HG03342 (cell line): ENCODE results near the gene EIF4G3.
"Not testable (repeated sequence)": the region's sequence is repeated elsewhere in the genome, so short reads cannot be mapped to it uniquely, and the experiment has no call there.

Source experiments
- ATAC-seq: cut with Tn5 transposase; IDR thresholded peaks from one replicate; pipeline ENCODE4 v1.9.1; 2021; ENCODE audit warnings: mild to moderate bottlenecking, moderate library complexity; ENCODE audit not compliant: unreplicated experiment

EIF4G3 gene

GRCh38 chr1:20836230-20836629 lies 340.5 kb downstream of the EIF4G3 start:
- ATAC-seq: no peak

DNA sequence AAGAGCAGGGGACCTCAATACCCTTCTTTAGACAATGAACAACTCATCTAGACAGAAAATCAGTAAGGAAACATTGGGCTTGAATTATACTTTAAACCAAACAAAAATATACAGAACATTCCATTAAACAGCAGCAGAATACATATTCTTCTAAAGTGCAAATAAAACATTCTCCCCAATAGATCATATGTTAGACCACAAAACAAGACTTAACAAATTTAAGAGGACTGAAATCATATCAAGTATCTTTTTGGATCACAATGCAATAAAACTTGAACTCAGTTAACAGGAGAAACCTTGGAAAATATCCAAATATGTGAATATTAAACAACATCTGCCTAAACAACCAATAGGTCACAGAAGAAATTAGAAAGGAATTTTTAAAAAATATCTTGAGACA lies 341.9 kb downstream of the EIF4G3 start:
- ATAC-seq: no peak

DNA sequence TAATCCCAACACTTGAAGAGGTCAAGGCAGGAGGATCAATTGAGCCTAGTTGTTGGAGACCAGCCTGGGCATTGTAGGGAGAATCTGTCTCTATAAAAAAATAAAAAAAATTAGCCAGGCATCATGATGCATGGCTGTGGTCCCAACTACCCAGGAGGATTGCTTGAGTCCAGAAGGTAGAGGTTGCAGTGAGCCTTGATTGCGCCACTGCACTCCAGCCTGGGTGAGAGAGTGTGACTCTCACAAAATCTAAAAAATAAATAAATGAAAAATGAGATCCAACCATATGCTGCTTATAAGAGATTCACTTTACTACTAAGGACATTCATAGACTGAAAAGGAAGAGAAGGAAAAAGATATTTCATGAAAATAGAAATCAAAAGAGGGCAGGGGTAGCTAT lies 342.5 kb downstream of the EIF4G3 start:
- no peak for ATAC-seq

DNA sequence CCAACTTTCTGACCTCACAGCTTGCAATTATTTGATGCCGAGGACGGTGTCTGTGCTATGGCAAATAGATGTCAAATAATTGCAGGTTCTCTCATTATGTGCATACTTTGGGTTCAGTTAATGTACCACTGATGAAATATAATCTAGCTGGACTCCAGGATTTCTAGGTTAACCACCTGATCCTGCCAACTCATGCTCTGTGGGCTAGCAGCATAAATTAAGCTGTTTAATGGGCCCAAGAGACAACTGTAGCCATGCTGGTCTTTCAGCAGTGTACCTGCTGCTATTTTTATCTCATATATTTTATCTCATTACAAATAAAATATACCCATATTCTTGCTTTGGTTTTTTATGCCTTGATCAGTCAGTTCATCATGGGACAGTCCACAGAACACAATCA lies 346.3 kb downstream of the EIF4G3 start:
- no peak for ATAC-seq

DNA sequence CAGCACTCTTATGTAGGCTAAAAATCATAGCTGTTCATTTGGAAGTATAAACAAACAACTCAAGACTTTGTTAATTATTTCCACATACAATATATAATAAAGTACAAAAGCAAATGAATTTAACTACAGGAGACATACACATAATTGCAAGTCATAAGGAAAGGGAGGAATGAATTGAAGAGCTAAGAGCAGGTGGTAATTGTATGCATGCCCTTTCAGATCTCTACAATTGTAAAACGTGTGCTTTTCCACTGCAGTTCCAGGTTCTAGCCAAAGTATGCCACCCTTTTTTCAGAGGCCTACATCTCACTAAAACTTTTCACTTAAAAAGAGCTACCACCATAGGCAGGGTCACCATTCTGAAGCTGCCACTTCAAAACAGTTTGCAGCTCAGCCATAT lies 346.8 kb downstream of the EIF4G3 start:
- ATAC-seq: no peak

DNA sequence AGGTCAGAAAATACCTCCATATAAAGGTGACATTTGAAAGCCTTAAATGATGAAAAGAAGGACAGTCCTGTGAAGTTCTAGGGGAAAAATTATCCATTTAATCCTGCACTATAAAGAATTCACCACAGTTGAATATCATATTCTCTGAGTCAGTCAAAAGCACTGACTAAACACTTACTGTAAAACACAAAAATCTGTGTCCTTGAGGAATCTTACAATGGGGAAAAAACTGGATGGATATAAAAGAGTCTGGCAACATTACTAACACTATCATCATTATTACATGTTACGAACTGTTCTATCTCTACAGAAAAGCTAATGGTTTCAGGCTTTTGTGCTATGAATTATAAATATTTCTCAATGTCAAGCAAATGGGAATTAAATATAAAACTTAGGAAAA lies 347.2 kb downstream of the EIF4G3 start:
- ATAC-seq: no peak

- ATAC-seq: no peak
Measured at GRCh38 chr1:20823845-20824244, 352.9 kb downstream of the EIF4G3 start.

DNA sequence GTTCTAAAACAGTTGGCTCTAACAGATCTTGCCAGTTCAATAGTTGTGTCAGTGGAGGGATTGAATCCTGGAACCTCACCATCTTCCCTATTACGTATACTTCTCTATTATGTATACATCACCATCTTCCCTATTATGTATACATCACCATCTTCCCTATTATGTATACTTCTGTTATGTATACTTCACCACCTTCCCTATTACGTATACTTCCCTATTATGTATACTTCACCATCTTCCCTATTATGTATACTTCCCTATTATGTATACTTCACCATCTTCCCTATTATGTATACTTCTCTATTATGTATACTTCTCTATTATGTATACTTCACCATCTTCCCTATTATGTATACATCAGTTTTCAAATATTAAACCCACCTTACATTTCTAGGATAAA lies 355.2 kb downstream of the EIF4G3 start:
- ATAC-seq: no peak

- ATAC-seq: no peak
Measured at GRCh38 chr1:20819818-20820217, 356.9 kb downstream of the EIF4G3 start.

DNA sequence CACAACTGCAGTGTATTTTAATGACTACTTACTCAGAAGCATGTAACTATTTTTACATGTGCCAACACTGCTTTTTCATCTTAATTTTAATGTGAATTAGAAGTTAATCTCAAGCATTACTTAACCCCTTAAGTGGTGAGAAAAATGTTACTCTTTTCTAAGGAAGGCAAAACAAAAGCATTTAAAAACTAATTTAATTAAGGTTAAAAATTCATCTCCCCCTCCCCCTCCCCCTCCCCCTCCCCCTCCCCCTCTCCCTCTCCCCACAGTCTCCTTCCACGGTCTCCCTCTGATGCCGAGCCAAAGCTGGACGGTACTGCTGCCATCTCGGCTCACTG lies 362.2 kb downstream of the EIF4G3 start:
- ATAC-seq: no peak

DNA sequence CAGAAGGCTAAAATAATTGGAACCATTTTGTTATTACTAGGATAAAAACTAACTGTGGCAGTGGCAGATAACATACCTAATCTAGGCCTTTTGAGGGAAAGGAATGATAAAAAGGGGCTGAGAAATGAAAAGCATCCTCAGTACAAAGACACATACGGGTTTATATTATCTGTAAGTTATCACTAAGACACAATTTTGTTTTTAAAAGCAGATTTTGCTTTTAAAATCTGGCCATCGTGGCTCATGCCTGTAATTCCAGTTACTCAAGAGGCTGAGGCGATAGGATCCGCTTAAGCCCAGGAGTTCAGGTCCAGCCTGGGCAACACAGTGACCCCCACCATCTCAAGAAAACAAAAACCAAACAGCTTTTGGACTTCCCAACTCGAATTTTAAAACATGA lies 364.8 kb downstream of the EIF4G3 start:
- no peak for ATAC-seq

- no peak for ATAC-seq
Measured at GRCh38 chr1:20793236-20793635, 383.5 kb downstream of the EIF4G3 start.

DNA sequence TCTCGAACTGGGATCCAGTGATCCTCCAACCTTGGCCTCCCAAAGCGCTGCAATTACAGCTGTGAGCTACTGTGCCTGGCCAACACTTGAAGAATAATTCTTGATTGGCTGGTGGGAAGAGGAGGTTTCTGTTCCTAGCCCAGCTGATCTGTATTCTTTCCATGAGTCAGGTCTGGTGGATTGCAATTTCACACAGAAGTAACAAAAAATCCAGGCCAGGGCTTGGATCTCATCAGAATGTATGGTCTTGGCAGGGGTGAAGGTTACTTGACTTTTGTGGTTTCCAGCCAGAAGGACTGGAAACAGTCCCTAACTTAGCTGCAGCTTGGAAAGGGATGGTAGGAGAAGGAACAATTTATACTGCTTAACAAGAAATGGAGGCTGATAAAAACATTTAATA lies 384.5 kb downstream of the EIF4G3 start:
- ATAC-seq: no peak

GRCh38 chr1:20790785-20791184 lies 385.9 kb downstream of the EIF4G3 start:
- no peak for ATAC-seq

DNA sequence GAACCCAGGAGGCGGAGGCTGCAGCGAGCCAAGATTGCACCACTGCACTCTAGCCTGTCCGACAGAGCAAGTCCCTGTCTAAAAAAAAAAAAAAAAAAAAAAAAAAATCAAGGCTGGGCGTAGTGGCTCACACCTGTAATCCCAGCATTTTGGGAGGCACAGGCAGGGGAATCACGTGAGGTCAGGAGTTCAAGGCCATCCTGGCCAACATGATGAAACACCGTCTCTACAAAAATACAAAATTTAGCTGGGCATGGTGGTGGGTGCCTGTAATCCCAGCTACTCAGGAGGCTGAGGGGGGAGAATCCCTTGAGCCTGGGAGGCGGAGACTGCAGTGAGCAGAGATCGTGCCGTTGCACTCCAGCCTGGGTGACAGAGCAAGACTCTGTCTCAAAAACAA lies 387.1 kb downstream of the EIF4G3 start:
- not testable (repeated sequence) for ATAC-seq

DNA sequence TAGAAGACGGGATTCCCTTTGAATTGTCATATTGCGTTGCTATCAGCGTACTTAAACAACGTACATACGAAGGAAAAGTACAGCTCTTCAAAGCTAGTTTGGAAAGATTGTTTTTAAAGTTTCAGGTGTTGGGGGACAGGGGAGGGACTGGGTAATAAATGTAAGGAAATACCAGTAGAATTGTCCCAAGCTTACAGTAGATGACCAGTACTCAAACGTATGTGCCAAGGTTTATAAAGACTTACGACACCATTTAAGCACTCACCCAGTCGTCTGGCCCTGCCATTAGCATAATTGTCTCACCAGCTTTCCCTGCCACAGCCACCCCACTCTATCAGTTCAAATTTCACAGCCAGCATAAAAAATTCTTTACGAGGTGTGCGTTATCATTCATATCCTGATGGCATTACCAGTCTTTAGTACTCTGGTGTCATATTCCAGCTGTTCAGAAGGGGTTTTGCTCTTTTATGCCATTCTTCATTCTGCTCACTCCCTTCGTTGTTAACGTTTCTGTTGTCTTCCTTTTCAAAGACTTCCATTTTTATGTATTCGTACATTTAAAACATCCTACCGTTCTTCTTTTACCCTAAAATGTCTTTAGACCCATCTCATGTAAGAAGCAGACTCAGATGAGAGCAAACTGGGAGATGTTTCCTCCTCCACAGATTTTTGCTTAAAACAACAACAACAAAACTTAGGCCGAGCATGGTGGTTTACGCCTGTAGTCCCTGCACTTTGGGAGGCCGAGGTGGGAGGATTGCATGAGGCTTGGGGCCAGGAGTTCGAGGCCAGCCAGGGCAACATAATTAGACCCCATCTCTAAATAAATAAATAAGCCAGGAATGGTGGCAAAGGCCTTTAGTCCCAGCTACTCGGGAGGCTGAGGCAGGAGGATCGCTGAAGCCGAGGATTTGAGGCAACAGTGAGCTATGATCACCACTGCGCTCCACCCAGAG lies 388.6 kb downstream of the EIF4G3 start:
- no peak for ATAC-seq

DNA sequence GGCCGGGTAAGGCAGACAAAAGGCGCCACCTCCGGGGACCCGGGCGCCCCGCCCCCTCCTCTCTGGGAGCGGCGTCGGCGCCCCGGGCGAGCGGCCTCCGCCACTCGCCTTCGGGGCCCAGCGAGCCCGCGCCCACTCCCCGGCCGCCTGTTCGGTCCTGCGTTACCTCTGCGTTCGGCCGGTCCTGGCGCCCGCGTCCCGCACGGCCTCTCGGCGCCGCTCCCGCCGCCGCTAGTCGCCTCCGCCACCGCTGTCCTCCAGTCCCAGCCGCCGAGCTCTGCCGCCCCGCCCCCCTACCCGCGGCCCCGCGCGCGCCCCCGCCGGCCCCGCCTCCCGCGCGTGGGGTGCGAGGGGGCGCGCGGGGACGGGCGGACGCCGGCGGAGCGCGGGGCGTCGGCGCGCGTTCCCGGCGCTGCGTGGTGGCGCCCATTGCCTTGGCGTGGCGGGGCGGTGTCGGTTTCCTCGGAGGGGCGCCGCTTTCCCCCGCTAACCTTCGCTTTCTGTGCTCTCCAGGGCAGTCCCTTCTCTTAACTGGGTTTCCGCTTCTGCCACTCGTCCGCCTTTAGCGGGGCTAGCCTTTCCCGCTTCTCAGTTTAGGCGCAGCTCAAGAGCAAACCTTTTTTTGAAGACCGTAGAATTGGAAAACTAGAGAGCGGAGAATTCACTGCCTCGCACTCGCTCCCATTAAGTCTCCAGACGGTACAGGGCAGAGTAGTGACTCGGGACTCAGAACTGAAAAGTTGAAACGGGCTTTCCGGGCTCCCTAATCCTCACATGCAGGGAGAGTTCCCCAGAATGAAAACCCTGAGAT lies 389.5 kb downstream of the EIF4G3 start, which contains the start of gene HP1BP3:
Gene HP1BP3, minus strand, starts transcription at position 279 of the 811 bp plus-strand sequence. CDS start 6,867 bp downstream, outside the sequence.
- ATAC-seq: peak; percentile 57

DNA sequence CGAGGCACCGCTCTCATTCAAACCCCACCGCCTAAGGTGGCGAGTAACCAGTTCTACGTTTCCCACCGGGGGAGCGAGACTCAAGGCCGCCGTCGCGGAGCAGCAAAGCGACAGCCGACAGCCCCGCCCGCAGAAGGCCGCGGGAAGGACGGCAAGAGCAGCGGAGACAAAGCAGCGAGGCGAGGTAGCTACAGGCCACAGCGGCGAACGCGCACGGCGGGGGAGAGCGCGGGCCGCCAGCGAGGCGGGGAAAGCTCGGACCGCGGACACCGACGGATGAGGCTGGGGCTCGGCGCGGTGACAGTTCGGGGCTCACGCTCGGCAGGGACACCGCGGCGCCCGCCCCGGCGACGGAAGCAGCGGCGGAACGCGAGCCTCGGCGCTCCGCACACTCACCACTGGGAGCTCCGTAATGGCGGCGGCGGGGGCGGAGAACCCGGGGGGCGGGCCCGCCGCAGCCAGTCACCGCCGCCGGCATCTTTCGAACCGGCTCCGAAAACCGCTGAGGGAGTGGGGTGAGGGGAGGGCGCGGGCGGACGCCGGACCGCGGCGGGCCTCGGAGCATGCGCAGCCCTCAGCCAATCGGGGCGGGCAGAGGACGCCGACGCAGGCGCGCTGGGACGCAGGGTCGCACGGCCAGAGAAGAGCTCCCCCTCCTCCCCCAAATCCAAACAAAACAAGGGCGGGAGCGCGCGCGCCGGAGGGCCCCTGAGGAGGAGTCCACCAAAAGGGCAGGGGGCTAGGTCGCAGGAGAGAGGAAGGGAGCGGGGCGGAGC lies 390.3 kb downstream of the EIF4G3 start:
- ATAC-seq: peak; percentile 81

- no peak for ATAC-seq
Measured at GRCh38 chr1:20785907-20786252, 390.8 kb downstream of the EIF4G3 start.

DNA sequence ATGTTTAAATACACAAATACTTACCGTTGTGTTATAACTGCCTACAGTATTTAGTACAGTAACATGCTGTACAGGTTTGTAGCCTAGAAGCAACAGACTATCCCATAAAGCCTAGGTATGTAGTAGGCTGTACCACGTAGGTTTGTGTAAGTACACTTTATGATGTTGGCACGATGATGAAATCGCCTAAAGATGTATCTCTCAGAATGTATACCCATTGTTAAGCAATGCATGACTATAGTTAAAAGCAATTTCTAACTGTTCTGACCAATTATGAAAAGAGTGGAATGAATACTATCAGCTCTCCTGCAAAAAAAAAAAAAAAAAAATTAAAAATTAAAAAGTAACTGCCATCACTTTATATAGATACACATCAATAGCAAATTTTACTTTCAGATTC lies 401.0 kb downstream of the EIF4G3 start:
- ATAC-seq: no peak

DNA sequence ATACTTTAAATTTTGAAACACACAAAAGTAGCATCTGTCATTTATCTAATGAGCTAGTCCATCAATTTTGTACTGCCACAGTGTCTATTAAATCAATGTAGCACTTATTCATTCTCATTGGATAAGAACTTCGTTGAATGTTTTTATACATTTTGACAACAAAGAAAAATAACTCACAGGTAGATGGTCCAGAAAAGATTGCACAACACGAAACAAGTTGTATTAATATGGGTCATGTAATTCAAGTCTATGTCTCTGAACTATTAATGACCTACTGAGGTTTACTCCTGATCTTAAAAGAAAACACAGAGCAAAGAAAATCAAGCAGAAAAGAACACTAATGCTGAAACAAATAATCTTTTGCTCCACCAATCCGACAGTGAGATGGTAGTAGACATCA lies 404.9 kb downstream of the EIF4G3 start:
- ATAC-seq: no peak
